HepG2 (cell line): Measurements from ENCODE around the gene GNPNAT1.
A peak's percentile ranks its signal among the peaks of the same experiment; 100 is the strongest.

Experiments
- CREM ChIP-seq, 2 experiments: sonication (generic) in 1 of 2; formaldehyde crosslinking in 1 of 2; IDR thresholded peaks; 2 replicates each; pipeline versions ENCODE4 v1.4.0 to v1.6.1; 2016 to 2020; ENCODE audit warnings: antibody characterized with exemption in 1 of 2, mild to moderate bottlenecking in 1 of 2, missing genetic modification reagents in 1 of 2
- JUN ChIP-seq: sonication (generic); formaldehyde crosslinking; IDR thresholded peaks from 2 replicates; pipeline ENCODE4 v1.4.0; 2020; ENCODE audit warnings: mild to moderate bottlenecking, missing genetic modification reagents
- POLR2A ChIP-seq, 2 experiments: IDR thresholded peaks; 2 replicates each; pipeline ENCODE4 v1.6.1; 2011; ENCODE audit warnings: low read depth in 2 of 2, low read length in 2 of 2, mild to moderate bottlenecking in 1 of 2, moderate library complexity in 1 of 2; ENCODE audit not compliant: insufficient read depth in 1 of 2
- POLR2AphosphoS5 ChIP-seq: IDR thresholded peaks from 2 replicates; pipeline ENCODE4 v1.6.1; 2012; ENCODE audit warnings: low read depth, low read length
- RAD21 ChIP-seq: fragments of 450-650 bp; formaldehyde crosslinking; IDR thresholded peaks from 2 replicates; pipeline ENCODE4 v1.5.0; 2020; ENCODE audit warnings: mild to moderate bottlenecking
- SP2 ChIP-seq: sonication (generic); formaldehyde crosslinking; IDR thresholded peaks from 2 replicates; pipeline ENCODE4 v1.5.1; 2020; ENCODE audit warnings: mild to moderate bottlenecking, missing genetic modification reagents
- ZBTB7B ChIP-seq: sonication (generic); formaldehyde crosslinking; IDR thresholded peaks from 2 replicates; pipeline ENCODE4 v1.4.0; 2020; ENCODE audit warnings: missing genetic modification reagents
- TF ChIP-seq, protein P1 (sequence below): sonication (generic); formaldehyde crosslinking; IDR thresholded peaks from 2 replicates; pipeline ENCODE4 v1.8.1; 2022; ENCODE audit warnings: mild to moderate bottlenecking, missing genetic modification reagents

DNA sequence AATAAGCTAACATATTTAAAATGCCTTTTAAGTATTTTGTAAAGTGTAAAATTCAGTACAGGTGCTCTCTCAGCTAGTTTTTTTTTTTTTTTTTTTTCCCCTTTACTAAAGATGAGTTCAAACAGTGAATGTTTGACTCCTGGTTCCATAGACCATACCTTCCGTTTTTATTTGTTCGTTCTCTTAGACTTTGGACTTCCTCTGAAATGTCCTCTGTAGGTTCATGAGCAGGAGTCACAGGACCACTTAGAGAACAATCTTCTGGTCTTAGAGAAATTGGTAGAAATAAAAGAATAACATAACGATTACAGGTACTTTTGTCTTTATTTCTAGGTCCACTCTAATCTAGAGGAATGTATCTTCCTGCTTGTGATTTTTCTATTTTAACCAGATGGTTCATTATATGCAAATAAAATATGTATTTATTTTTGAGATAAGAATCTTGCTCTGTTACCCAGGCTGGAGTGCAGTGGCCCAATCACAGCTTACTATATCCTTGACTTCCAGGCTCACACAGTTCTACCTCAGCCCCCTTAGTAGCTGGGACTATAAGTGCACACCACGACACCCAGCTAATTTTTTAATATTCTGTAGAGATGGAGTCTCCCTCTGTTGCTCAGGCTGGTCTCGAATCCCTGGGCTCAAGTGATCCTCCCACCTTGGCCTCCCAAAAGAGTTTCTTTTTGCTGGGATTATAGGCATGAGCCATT, 35.6 kb downstream of the GNPNAT1 start:
- no peak for TF ChIP-seq POLR2A (IDR thresholded peaks at IDR 0.05; ENCODE audit: insufficient read depth in 1 of 2, low read depth in 2 of 2, low read length in 2 of 2)
- no peak for TF ChIP-seq RAD21
- peak; percentile 61 for TF ChIP-seq CREM (IDR thresholded peaks at IDR 0.05)
- TF ChIP-seq CREM (CRISPR knock-in tag; IDR thresholded peaks at IDR 0.05): no peak
- TF ChIP-seq, protein P1, sequence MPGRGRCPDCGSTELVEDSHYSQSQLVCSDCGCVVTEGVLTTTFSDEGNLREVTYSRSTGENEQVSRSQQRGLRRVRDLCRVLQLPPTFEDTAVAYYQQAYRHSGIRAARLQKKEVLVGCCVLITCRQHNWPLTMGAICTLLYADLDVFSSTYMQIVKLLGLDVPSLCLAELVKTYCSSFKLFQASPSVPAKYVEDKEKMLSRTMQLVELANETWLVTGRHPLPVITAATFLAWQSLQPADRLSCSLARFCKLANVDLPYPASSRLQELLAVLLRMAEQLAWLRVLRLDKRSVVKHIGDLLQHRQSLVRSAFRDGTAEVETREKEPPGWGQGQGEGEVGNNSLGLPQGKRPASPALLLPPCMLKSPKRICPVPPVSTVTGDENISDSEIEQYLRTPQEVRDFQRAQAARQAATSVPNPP (CRISPR knock-in tag): no peak
- no peak for TF ChIP-seq ZBTB7B
- TF ChIP-seq JUN (CRISPR knock-in tag): no peak
- no peak for TF ChIP-seq POLR2AphosphoS5
- no peak for TF ChIP-seq SP2
